ENCODE data around the gene SLC19A1.

GRCh38 chr21:45507523-45507875 is 34.7 kb downstream of the SLC19A1 start:
- TF ChIP-seq CTCF (IDR thresholded peaks at IDR 0.05) (no peak), POLR2A (IDR thresholded peaks at IDR 0.05) (no peak), EP300 (IDR thresholded peaks at IDR 0.05) (no peak)

Measured in tibial nerve (tissue), 4 donors.